DMS53 treated with DMSO at 0.1 percent for 48 hours (cell line): ENCODE measurements around the gene RIMKLA.

Experiments
- DNase-seq: peaks from one replicate; lab custom pipeline; 2025; ENCODE audit not compliant: unreplicated experiment; lab: John Stamatoyannopoulos, UW

Gene RIMKLA

GRCh38 chr1:42380586-42381279 lies at the start of gene RIMKLA:
RIMKLA (plus strand) TSS chr1:42380792; CDS start chr1:42380935, 143 bp downstream.
- DNase-seq, result peak; percentile 47

- DNase-seq, result no peak
These were observed 47.7 kb upstream of the RIMKLA start for GRCh38 chr1:42332877-42333276.

GRCh38 chr1:42333662-42334239 lies 46.8 kb upstream of the RIMKLA start:
- DNase-seq, result no peak

- peak; percentile 40 for DNase-seq
These were observed 46.1 kb upstream of the RIMKLA start for GRCh38 chr1:42334240-42335049.

- DNase-seq, result peak; percentile 87
These were observed 45.4 kb upstream of the RIMKLA start, which contains the start of gene FOXJ3 for GRCh38 chr1:42335050-42335808. FOXJ3 (minus strand) TSS chr1:42335235; CDS start chr1:42311093, 24,142 bp downstream.

- DNase-seq, result peak; percentile 77
These were observed 44.6 kb upstream of the RIMKLA start for GRCh38 chr1:42335809-42336518.

GRCh38 chr1:42336978-42337377 lies 43.6 kb upstream of the RIMKLA start:
- no peak for DNase-seq

- DNase-seq, result peak; percentile 99
These were observed 40.5 kb upstream of the RIMKLA start for GRCh38 chr1:42340093-42340492.

GRCh38 chr1:42340901-42341300 lies 39.7 kb upstream of the RIMKLA start:
- peak; percentile 77 for DNase-seq

- no peak for DNase-seq
These were observed 37.5 kb upstream of the RIMKLA start for GRCh38 chr1:42343049-42343448.

- DNase-seq, result no peak
These were observed 32.1 kb upstream of the RIMKLA start for GRCh38 chr1:42348498-42348897.

GRCh38 chr1:42350086-42350485 lies 30.5 kb upstream of the RIMKLA start:
- no peak for DNase-seq

- no peak for DNase-seq
These were observed 21.8 kb upstream of the RIMKLA start for GRCh38 chr1:42358791-42359190.

GRCh38 chr1:42359466-42359865 lies 21.1 kb upstream of the RIMKLA start:
- DNase-seq, result no peak

- no peak for DNase-seq
These were observed 16.5 kb upstream of the RIMKLA start for GRCh38 chr1:42364089-42364488.

GRCh38 chr1:42364542-42364941 lies 16.1 kb upstream of the RIMKLA start:
- DNase-seq, result no peak

- DNase-seq, result no peak
These were observed 15.5 kb upstream of the RIMKLA start for GRCh38 chr1:42365118-42365517.

GRCh38 chr1:42368096-42368795 lies 12.3 kb upstream of the RIMKLA start:
- no peak for DNase-seq

GRCh38 chr1:42369471-42369870 lies 11.1 kb upstream of the RIMKLA start:
- DNase-seq, result no peak
